ENCODE results near the gene SEMA6D.

- no peak for TF ChIP-seq CTCF (IDR thresholded peaks at IDR 0.05; ENCODE audit: poor library complexity)
- TF ChIP-seq EZH2phosphoT487 (IDR thresholded peaks at IDR 0.05; ENCODE audit: low read depth, severe bottlenecking, unreplicated experiment) = no peak
These were observed 49.7 kb downstream of the SEMA6D start for GRCh38 chr15:47767035-47767434.

Measured in hepatocyte (in vitro differentiated cells).